Measurements from ENCODE around the gene CTAGE6. TPM values are rescaled to one million over a fixed set of nuclear protein-coding genes. Genes with fewer than 3 reads are reported as not detected.
"Not testable (repeated sequence)": the region's sequence is repeated elsewhere in the genome, so short reads cannot be mapped to it uniquely, and the experiment has no call there.

CTAGE6 gene
- total RNA-seq = 0.42 TPM

GRCh38 chr7:143757596-143757995 lies at the start of gene CTAGE6:
Gene CTAGE6 (minus strand): TSS chr7:143757696. CDS start chr7:143757658, 38 bp downstream.
- H3K4me1 ChIP-seq (ENCODE audit: insufficient read depth, low read length); H3K9me3 ChIP-seq (ENCODE audit: low read depth, low read length); H3K27me3 ChIP-seq (ENCODE audit: insufficient read depth, low read length); H3K4me3 ChIP-seq (ENCODE audit: low read length): not testable (repeated sequence)

GRCh38 chr7:143806664-143807071 lies 49.2 kb upstream of the CTAGE6 start:
- not testable (repeated sequence) for H3K27me3 ChIP-seq (ENCODE audit: insufficient read depth, low read length); H3K9me3 ChIP-seq (ENCODE audit: low read depth, low read length); H3K4me1 ChIP-seq (ENCODE audit: insufficient read depth, low read length); H3K4me3 ChIP-seq (ENCODE audit: low read length)

GRCh38 chr7:143797896-143798290 lies 40.4 kb upstream of the CTAGE6 start:
- not testable (repeated sequence) for H3K9me3 ChIP-seq (ENCODE audit: low read depth, low read length); H3K4me3 ChIP-seq (ENCODE audit: low read length); H3K4me1 ChIP-seq (ENCODE audit: insufficient read depth, low read length); H3K27me3 ChIP-seq (ENCODE audit: insufficient read depth, low read length)

- not testable (repeated sequence) for H3K4me1 ChIP-seq (ENCODE audit: insufficient read depth, low read length); H3K4me3 ChIP-seq (ENCODE audit: low read length); H3K9me3 ChIP-seq (ENCODE audit: low read depth, low read length); H3K27me3 ChIP-seq (ENCODE audit: insufficient read depth, low read length)
These were observed 39.8 kb upstream of the CTAGE6 start for GRCh38 chr7:143797119-143797895.

- not testable (repeated sequence) for H3K27me3 ChIP-seq (ENCODE audit: insufficient read depth, low read length); H3K4me3 ChIP-seq (ENCODE audit: low read length); H3K4me1 ChIP-seq (ENCODE audit: insufficient read depth, low read length); H3K9me3 ChIP-seq (ENCODE audit: low read depth, low read length)
These were observed 38.2 kb upstream of the CTAGE6 start for GRCh38 chr7:143795653-143796052.

- H3K27me3 ChIP-seq (ENCODE audit: insufficient read depth, low read length); H3K4me1 ChIP-seq (ENCODE audit: insufficient read depth, low read length); H3K9me3 ChIP-seq (ENCODE audit: low read depth, low read length); H3K4me3 ChIP-seq (ENCODE audit: low read length): not testable (repeated sequence)
These were observed 35.1 kb upstream of the CTAGE6 start for GRCh38 chr7:143792633-143793032.

GRCh38 chr7:143785415-143786182 lies 28.1 kb upstream of the CTAGE6 start:
- not testable (repeated sequence) for H3K27me3 ChIP-seq (ENCODE audit: insufficient read depth, low read length); H3K4me1 ChIP-seq (ENCODE audit: insufficient read depth, low read length); H3K4me3 ChIP-seq (ENCODE audit: low read length); H3K9me3 ChIP-seq (ENCODE audit: low read depth, low read length)

GRCh38 chr7:143779591-143779990 lies 22.1 kb upstream of the CTAGE6 start:
- not testable (repeated sequence) for H3K27me3 ChIP-seq (ENCODE audit: insufficient read depth, low read length)

GRCh38 chr7:143772738-143773468 lies 15.4 kb upstream of the CTAGE6 start:
- H3K4me1 ChIP-seq (ENCODE audit: insufficient read depth, low read length); H3K9me3 ChIP-seq (ENCODE audit: low read depth, low read length); H3K27me3 ChIP-seq (ENCODE audit: insufficient read depth, low read length); H3K4me3 ChIP-seq (ENCODE audit: low read length): not testable (repeated sequence)

More at GRCh38 chr7:143779591-143779990, 22.1 kb upstream of the CTAGE6 start:
- H3K9me3 ChIP-seq (ENCODE audit: low read depth, low read length); H3K4me1 ChIP-seq (ENCODE audit: insufficient read depth, low read length); H3K4me3 ChIP-seq (ENCODE audit: low read length): not testable (repeated sequence)

GRCh38 chr7:143767531-143767930 lies 10.0 kb upstream of the CTAGE6 start:
- H3K9me3 ChIP-seq (ENCODE audit: low read depth, low read length); H3K4me1 ChIP-seq (ENCODE audit: insufficient read depth, low read length); H3K27me3 ChIP-seq (ENCODE audit: insufficient read depth, low read length); H3K4me3 ChIP-seq (ENCODE audit: low read length): not testable (repeated sequence)

- not testable (repeated sequence) for H3K4me3 ChIP-seq (ENCODE audit: low read length); H3K9me3 ChIP-seq (ENCODE audit: low read depth, low read length); H3K27me3 ChIP-seq (ENCODE audit: insufficient read depth, low read length); H3K4me1 ChIP-seq (ENCODE audit: insufficient read depth, low read length)
These were observed 8.2 kb upstream of the CTAGE6 start for GRCh38 chr7:143765678-143766077.

- H3K4me3 ChIP-seq (ENCODE audit: low read length); H3K9me3 ChIP-seq (ENCODE audit: low read depth, low read length); H3K27me3 ChIP-seq (ENCODE audit: insufficient read depth, low read length); H3K4me1 ChIP-seq (ENCODE audit: insufficient read depth, low read length): not testable (repeated sequence)
These were observed 5.6 kb upstream of the CTAGE6 start for GRCh38 chr7:143763065-143763464.

GRCh38 chr7:143745340-143745739 lies 12.2 kb downstream of the CTAGE6 start:
- not testable (repeated sequence) for H3K4me1 ChIP-seq (ENCODE audit: insufficient read depth, low read length); H3K27me3 ChIP-seq (ENCODE audit: insufficient read depth, low read length); H3K4me3 ChIP-seq (ENCODE audit: low read length); H3K9me3 ChIP-seq (ENCODE audit: low read depth, low read length)

- not testable (repeated sequence) for H3K27me3 ChIP-seq (ENCODE audit: insufficient read depth, low read length); H3K9me3 ChIP-seq (ENCODE audit: low read depth, low read length); H3K4me3 ChIP-seq (ENCODE audit: low read length); H3K4me1 ChIP-seq (ENCODE audit: insufficient read depth, low read length)
These were observed 20.3 kb downstream of the CTAGE6 start for GRCh38 chr7:143737037-143737819.

- no peaks in the 10 kb centered on the region for H3K9me3 ChIP-seq (ENCODE audit: low read depth, low read length)
- no peaks in the 10 kb centered on the region for H3K4me1 ChIP-seq (ENCODE audit: insufficient read depth, low read length)
- H3K27me3 ChIP-seq (ENCODE audit: insufficient read depth, low read length) = no peaks in the 10 kb centered on the region
- H3K4me3 ChIP-seq (ENCODE audit: low read length) = no peak overlapping the region
These were observed 21.5 kb downstream of the CTAGE6 start for GRCh38 chr7:143735962-143736361.

All from mononuclear cell (primary cell).